ENCODE measurements around the gene NAT9.

Gene NAT9

GRCh38 chr17:74785096-74785980 is 9.2 kb upstream of the NAT9 start:
- H3K4me3 ChIP-seq (ENCODE audit: low read length) = no peak overlapping the region
- no peak for DNase-seq (ENCODE audit: low read depth, low spot score)

GRCh38 chr17:74784125-74784810 is 8.1 kb upstream of the NAT9 start:
- no peak overlapping the region for H3K4me3 ChIP-seq (ENCODE audit: low read length)
- no peak for DNase-seq (ENCODE audit: low read depth, low spot score)

- no peak overlapping the region for H3K4me3 ChIP-seq (ENCODE audit: low read length)
- no peak for DNase-seq (ENCODE audit: low read depth, low spot score)
These were observed 6.4 kb upstream of the NAT9 start for GRCh38 chr17:74782571-74782970.

GRCh38 chr17:74780443-74781238 is 4.5 kb upstream of the NAT9 start:
- peak overlapping the region; percentile 33 for H3K4me3 ChIP-seq (ENCODE audit: low read length)
- DNase-seq (ENCODE audit: low read depth, low spot score) = peak; percentile 44

- DNase-seq (ENCODE audit: low read depth, low spot score) = peak; percentile 96
- peak overlapping the region; percentile 33 for H3K4me3 ChIP-seq (ENCODE audit: low read length)
These were observed 3.8 kb upstream of the NAT9 start for GRCh38 chr17:74779948-74780400.

DNA sequence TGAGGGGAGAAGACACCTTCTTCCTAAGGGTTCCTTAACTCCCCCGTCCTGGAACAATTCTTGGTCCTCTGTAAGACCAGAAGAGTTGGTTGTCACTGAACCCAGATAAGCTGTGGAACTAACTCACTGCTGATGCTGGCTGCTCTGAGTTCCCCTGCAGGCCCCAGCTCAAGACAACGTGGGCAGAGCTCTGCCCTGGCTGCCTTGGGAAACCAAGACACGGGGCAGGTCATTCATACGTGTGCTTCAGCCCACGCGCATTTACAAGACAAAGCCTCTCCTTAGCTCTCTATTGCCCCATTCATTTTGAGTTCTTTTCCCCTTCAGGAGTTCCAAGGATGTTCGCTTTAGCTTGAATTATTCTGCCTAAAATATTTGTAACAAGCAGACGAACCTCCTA is 3.4 kb upstream of the NAT9 start:
- no peak for DNase-seq (ENCODE audit: low read depth, low spot score)
- peak overlapping the region; percentile 3 for H3K4me3 ChIP-seq (ENCODE audit: low read length)

- no peak for DNase-seq (ENCODE audit: low read depth, low spot score)
- H3K4me3 ChIP-seq (ENCODE audit: low read length) = no peak overlapping the region
These were observed 2.8 kb upstream of the NAT9 start for GRCh38 chr17:74778960-74779359.

DNA sequence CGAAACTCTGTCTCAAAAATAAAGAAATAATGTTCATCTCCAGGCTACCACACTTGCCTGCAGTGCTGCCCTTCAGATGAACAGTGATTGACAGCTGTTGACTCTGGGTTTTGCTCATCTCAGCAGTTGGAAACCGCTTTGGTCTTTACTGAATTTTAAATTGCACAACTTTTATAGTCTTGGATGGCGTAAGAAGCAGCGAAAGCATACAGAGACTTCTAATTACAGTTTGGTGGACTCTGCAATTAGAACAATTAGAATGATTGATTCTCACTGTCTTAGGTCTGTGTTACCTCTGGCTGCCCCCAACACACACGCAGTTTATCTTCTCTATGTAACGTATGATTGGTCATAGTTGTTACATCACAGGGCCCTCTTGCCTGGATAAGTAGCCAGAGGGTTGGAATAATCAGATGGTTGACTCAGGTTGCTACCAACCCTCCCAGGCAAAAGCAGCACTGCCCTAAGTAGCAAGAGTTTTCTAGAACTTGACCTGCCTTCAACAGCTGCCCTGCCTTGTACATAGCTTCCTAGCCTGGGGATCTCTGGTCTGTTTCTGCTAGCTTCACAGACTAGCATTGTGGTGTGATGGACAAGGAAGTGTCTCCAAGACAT is 1.9 kb upstream of the NAT9 start:
- no peak for DNase-seq (ENCODE audit: low read depth, low spot score)
- H3K4me3 ChIP-seq (ENCODE audit: low read length) = no peak overlapping the region

GRCh38 chr17:74776990-74777389 is 845 bp upstream of the NAT9 start:
- no peak for DNase-seq (ENCODE audit: low read depth, low spot score)
- peak overlapping the region; percentile 92 for H3K4me3 ChIP-seq (ENCODE audit: low read length)

GRCh38 chr17:74775409-74776043 is 619 bp downstream of the NAT9 start:
- no peak for DNase-seq (ENCODE audit: low read depth, low spot score)
- peak overlapping the region; percentile 92 for H3K4me3 ChIP-seq (ENCODE audit: low read length)

GRCh38 chr17:74773871-74774286 is 2.3 kb downstream of the NAT9 start:
- no peak for DNase-seq (ENCODE audit: low read depth, low spot score)
- H3K4me3 ChIP-seq (ENCODE audit: low read length) = no peak overlapping the region

DNA sequence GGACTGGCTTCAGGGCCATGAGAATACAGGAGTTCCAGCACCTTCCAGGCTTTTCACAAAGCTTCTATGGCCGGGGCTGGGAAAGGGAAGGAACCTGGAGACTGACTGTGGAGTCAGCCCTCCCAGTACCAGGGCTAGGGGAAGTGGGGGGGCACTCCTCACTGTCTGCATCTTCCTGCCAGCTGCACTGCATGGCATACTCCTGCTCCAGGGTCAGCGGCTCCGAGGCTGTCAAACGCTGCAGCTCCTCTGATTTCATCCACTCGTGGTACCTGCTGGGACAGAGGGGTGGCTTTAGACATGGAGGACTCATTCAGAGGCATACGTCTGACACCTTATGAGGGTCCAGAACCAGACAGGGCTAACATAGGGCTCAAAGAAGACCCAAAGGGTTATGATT is 2.7 kb downstream of the NAT9 start:
- no peak for DNase-seq (ENCODE audit: low read depth, low spot score)
- no peak overlapping the region for H3K4me3 ChIP-seq (ENCODE audit: low read length)

- H3K4me3 ChIP-seq (ENCODE audit: low read length) = no peak overlapping the region
- DNase-seq (ENCODE audit: low read depth, low spot score) = no peak
These were observed 4.1 kb downstream of the NAT9 start for GRCh38 chr17:74772053-74772452.

GRCh38 chr17:74771319-74771914 is 4.7 kb downstream of the NAT9 start:
- H3K4me3 ChIP-seq (ENCODE audit: low read length) = no peak overlapping the region
- DNase-seq (ENCODE audit: low read depth, low spot score) = no peak

DNA sequence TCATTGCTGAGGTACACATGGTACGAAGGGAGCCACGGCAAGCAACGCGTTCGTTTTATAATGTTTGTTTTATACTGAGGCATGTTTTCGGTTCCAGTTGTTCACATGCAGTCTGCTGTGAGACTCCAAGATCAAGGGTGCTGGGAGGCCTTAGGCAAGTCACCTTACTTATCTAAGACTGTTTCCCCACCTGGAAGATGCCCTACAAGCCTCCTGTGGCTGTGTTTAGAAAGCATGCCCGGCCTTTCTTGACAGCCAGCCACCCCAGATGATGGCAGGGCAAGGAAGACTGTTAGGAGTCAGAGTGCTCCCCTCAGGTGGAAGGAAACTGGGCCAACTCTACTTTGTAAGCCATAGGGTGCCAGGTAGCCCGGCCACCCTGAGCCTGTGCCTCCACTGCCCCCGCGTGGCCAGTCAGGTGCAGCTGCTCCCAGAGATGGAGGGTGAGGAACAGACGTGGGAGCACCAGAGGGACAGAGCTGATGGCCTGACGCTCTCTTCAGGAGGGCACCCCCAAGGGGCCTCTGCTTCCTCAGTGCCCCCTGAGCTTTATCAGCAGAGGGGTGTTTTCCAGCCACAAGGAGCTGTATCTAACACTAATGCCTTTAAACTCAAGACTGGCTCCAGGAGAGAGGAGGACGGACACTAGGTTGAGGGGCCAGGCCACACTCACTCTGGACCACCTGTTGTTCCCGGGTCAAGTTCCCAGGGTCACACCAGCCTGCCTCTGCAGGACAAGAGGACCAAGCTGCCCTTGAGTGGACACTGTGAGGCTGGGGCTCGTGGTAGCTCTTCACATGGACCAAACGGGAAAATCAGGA is 5.4 kb downstream of the NAT9 start:
- peak; percentile 45 for DNase-seq (ENCODE audit: low read depth, low spot score)

GRCh38 chr17:74769856-74770497 is 6.2 kb downstream of the NAT9 start:
- DNase-seq (ENCODE audit: low read depth, low spot score) = no peak
- H3K4me3 ChIP-seq (ENCODE audit: low read length) = no peak overlapping the region

More for the DNA sequence above, 5.4 kb downstream of the NAT9 start:
- H3K4me3 ChIP-seq (ENCODE audit: low read length) = no peak overlapping the region

DNA sequence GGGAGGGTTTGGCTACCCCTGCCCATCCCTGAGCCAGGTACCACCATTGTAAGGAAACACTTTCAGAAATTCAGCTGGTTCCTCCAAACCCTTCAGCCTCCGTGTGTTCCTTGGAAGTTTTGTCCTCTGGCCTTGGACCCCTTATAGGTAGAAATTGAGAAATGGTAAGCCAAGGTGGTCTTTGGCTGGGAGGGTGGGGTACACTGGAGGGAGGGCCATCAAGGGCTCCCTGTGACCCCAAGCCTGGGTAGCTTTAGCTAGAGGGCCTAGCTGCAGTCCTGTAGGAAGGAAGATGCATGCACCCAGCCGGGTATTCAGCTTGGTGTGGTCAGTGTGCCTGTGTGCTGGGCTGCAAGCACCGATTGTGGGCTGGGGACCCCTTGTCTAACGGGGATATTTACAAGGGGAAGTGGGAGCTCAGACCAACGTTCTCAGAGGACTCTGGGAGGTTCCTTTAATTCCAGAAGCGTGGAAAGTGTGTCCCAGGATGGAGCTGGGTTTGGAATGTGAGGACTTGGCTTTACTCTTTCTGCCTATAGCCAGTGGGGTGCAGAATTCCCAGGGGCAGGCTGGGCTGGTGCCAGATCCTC is 6.8 kb downstream of the NAT9 start:
- no peak overlapping the region for H3K4me3 ChIP-seq (ENCODE audit: low read length)

More for the DNA sequence above, 6.8 kb downstream of the NAT9 start:
- DNase-seq (ENCODE audit: low read depth, low spot score) = no peak

Measured in Jurkat, Clone E6-1 (cell line).